Measurements from ENCODE around the gene SACS.

- no peak for TF ChIP-seq EP300 (IDR thresholded peaks at IDR 0.05)
- no peak for TF ChIP-seq CTCF (IDR thresholded peaks at IDR 0.05)
Measured at GRCh38 chr13:23472189-23472588, 38.7 kb upstream of the SACS start.

Data from gastroesophageal sphincter (tissue), 3 donors.